Activated CD4-positive, alpha-beta T cell treated with anti-CD3 and anti-CD28 coated beads, Interleukin-2, amount 50 U/mL, for 4 hours (primary cell): ENCODE data around the gene KTI12.
A peak's percentile ranks its signal among the peaks of the same experiment; 100 is the strongest.
"Not testable (repeated sequence)": the region's sequence is repeated elsewhere in the genome, so short reads cannot be mapped to it uniquely, and the experiment has no call there.

Source experiments
- DNase-seq, 2 experiments: peaks; one replicate each; pipeline ENCODE4 v3.0.0-alpha.2; 2020

The KTI12 gene

DNA sequence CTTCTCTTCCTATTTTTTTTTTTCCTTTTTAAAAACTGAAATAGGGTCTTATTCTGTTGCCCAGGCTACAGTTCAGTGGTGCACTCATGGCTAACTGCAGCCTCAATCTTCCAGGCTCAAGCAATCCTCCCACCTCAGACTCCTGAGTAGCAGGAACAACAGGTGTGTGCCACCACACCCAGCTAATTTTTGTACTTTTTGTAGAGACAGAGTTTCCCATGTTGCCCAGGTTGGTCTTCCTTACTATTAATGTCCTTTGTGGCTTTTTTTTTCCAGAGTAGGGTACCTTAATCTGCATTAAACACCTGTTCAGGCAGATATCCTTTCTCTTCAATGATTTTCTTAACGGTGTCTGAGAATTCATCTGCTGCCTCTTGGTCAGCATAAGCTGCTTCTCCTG, 4.3 kb upstream of the KTI12 start:
- no peak for DNase-seq

DNA sequence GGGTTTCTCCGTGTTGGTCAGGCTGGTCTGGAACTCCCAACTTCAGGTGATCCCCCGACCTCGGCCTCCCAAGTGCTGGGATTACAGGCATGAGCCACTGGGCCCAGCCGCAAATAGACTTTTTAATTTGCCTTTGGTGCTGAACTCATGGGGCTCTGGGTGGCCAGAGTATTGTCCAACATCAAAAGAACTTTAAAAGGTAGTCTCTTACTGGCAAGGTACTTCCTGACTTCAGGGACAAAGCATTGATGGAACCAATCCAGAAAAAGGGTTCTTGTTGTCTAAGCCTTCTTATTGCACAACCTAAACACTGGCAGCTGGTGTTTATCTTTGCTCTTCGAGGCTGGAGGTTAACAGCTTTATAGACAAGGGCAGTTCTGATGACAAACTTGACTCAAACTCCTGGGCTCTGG, 3.8 kb upstream of the KTI12 start:
- no peak for DNase-seq

DNA sequence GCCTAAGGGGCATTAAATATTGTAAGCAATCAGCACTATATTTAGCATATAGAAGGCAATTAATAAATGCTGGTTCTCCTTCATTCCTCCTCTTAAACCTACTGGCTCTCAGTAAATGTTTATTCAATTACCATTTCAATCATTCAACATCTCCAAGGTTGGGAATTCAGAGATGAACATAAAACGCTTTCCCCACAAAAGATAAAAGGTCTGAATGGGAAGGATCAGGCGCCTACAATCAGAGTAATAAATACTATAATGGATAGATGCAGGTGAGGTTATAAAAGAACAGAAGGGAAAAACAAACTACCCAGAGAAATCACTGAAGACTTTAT, 407 bp upstream of the KTI12 start:
- DNase-seq: no peak

DNA sequence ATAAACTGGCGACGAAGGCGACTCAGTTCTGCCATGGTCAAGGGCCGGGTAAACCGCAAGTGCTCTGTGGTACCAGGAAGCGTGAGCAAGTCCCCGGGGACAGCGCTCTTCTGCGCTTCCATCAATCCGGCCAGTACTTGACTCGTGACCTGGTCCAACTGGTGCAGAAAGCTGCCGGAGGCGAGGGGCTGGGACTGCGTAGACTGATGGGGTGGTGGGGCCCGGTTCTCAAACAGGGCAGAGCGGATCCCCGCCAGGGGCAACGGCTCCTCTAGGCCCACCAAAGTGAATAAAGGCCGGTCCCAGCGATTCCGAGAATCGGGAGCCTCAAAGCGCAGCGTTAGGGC, 852 bp downstream of the KTI12 start:
- no peak for DNase-seq

DNA sequence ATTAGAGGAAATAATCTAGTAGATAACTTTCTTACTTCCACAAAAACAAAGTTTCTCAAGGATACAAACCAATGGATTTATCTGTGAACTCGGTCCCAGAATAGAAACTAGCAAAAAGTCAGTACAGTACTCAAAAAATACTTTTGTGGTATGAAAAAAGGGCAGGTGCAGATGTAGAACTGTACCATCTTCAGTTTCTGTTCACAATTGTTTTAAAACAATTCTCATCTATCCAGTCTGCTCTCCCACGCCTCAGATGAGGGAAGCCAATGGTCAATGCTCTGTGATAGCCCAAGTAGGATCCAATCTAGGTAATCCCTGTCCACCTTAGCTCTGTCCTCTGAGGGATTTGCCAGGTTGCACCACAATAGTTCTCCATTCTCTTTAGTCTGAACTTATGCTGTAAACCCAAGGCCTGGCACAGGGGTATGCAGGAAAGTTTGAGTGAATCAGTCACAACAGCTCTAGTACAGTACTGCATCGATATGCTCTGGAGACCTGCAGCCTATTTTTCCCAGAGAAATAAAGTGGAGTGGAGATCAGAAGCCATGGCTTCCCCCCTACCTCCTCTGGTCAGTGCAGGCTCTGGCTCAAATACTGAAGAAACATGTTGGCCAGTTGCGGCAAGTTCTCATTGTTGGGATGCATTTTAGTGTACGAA, 1.4 kb downstream of the KTI12 start:
- no peak for DNase-seq

DNA sequence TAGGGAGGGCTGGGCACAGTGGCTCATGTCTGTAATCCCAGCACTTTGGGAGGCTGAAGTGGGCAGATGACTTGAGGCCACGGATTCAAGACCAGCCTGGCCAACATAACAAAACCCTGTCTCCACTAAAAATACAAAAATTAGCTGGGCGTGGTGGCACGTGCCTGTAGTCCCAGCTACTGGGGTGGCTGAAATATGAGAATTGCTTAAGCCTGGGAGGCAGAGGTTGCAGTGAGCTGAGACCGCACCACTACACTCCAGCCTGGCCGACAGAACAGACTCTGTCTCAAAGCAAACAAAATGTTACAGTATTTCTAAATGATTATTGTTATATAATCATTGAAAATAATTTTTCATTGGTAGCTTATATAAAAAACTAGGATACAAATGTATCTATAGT, 4.8 kb downstream of the KTI12 start:
- not testable (repeated sequence) for DNase-seq

DNA sequence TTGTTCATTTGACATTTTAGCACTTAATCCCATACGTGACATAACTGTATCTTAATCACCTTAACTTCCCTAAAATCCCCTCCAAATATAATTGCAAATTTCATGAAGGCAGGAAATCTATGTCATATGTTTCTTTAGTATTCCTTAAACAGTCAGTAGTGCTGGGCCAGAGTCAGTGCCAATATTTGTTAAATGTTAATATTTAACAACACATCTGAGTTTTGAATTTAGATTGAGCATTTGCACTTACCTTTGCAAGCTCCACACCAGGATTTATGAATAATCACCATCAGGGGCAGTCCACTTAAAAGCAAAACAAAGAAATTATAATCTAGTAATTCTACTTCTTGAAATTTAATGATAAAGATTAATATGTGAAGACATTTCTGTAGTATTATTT, 5.3 kb downstream of the KTI12 start:
- DNase-seq: no peak

DNA sequence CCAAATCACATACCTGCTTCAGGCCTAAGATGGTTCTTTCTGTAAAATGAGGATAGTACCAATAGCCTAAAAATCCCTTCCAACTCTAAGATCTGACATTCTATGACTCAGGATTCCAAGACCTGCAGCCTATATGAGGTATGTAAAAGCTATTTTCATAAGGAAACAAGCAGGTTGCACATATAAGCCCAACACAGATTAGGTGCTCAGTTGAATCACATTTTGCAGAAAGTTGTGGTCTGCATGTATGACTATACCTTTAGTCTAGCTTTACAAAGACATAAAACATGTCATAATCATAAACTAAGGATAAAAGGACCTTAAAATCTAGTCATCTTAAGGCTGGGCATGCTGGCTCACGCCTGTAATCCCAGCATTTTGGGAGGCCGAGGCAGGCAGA, 7.3 kb downstream of the KTI12 start:
- no peak for DNase-seq

DNA sequence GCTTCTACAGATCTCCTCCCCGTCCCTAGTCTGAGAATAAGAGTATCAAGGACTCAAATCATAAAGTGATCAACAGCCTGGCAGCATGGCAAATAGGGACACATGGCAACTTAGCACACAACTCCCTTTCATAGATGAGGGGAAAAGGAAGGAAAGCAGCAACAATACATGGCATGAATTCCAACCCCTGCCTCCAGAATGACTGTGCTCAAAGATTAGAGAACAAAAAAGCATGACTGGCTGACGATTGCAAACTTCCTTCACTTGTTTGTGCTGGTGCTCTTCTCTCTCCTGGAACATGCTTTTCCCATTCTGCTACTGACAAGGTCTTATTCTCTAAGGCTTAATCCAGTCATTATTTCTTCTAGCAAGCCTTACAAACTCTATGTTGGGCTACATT, 11.5 kb downstream of the KTI12 start:
- DNase-seq: no peak

DNA sequence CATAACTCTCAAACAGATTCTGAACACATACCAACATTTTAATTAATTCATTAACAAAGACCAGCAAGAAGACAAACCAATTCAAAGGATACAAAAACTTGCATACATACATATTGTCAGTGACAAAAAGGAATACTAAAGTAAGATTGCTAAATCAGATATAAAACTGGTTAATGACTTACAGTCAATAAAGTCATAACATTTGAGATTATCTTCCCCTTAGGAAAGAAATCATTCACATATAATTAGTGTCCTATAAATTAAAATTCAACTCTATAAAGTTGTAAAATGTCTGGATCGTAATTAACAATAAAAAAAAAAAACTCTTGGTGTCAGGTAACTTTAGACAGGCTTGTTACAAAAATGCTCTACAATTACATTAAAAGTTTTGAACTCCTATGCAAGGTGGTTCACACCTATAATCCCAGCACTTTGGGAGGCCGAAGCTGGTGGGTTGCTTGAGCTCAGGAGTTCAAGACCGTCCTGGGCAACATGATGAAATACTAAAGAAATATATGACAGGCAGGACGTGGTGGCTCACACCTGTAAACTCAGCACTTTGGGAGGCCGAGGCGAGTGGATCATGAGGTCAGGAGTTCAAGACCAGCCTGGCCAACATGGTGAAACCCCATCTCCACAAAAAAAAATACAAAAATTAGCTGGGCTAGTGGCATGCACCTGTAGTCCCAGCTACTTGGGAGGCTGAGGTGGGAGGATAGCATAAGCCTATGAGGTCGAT, 25.4 kb downstream of the KTI12 start:
- DNase-seq: no peak

DNA sequence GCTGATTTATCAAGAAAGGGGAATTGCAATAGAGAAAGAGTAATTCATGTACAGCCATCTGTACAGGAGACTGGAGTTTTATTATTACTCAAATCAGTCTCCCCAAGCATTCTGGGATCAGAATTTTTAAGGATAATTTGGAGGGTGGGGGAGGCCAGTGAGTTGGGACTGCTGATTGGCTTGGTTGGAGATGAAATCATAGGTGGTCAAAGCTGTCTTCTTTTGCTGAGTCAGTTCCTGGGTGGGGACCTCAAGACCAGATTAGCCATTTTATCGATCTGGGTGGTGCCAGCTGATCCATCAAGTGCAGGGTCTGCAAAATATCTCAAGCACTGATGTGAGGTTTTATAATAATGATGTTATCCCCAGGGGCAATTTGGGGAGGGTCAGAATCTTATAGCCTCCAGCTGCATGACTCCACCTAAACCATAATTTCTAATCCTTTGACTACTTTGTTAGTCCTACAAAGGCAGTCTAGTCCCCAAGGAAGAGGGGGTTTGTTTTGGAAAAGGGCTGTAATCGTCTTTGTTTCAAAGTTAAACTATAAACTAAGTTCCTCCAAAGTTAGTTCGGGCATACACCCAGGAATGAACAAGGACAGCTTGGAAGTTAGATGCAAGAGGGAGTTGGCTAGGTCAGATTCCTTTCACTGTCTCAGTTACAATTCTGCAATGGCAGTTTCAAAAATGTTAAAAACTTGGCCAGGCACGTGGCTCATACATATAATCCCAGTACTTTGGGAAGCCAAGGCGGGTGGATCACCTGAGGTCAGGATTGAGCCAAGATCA, 26.2 kb downstream of the KTI12 start:
- no peak for DNase-seq

DNA sequence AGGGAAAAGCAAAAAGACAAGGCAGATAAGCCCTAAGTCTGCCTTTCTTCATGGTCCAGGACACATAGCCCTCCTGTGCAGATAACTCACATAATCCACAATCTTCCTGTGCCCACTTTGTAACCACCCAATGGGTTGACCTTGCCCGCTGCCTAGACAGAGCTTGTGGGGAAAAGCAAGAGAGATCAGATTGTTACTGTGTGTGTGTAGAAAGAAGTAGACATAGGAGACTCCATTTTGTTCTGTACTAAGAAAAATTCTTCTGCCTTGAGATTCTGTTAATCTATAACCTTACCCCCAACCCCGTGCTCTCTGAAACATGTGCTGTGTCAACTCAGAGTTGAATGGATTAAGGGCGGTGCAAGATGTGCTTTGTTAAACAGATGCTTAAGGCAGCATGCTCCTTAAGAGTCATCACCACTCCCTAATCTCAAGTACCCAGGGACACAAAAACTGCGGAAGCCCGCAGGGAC, 27.5 kb downstream of the KTI12 start:
- not testable (repeated sequence) for DNase-seq

DNA sequence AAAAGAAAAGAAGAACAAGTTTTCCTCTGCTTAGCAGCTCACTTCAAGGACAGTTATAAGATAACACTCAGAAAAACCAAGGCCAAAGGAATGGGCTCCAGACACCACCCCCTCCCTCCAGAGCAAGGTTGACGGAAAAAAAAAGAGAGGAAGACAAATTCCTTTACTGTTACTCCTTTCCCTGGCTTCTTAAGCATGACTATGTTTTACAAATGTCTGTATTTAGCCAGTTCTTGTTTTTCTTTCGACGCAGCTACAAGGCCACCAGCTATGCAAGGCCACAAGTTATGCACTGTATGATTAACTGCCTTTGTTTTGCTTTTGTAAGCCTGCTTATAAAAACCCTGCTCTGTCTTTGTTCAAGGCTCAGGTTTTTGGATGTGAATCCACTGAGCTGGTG, 28.1 kb downstream of the KTI12 start:
- not testable (repeated sequence) for DNase-seq

DNA sequence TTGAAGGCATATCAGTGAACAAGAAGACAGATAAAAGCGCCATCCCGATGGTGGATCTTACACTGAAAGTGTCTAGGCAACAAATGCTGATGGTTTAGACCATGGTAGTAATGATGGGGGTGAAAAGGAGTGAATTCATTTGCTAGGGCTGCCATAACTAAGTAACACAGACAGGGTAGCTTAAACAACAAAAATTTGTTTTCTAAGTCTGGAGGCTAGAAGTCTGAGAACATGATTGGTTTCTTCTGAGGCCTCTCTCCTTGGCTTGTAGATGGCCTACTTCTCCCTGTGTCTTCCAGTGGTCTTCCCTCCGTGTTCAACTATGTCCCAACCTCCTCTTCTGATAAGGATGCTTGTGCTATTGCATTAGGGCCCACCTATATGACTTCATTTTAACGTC, 29.7 kb downstream of the KTI12 start:
- no peak for DNase-seq

DNA sequence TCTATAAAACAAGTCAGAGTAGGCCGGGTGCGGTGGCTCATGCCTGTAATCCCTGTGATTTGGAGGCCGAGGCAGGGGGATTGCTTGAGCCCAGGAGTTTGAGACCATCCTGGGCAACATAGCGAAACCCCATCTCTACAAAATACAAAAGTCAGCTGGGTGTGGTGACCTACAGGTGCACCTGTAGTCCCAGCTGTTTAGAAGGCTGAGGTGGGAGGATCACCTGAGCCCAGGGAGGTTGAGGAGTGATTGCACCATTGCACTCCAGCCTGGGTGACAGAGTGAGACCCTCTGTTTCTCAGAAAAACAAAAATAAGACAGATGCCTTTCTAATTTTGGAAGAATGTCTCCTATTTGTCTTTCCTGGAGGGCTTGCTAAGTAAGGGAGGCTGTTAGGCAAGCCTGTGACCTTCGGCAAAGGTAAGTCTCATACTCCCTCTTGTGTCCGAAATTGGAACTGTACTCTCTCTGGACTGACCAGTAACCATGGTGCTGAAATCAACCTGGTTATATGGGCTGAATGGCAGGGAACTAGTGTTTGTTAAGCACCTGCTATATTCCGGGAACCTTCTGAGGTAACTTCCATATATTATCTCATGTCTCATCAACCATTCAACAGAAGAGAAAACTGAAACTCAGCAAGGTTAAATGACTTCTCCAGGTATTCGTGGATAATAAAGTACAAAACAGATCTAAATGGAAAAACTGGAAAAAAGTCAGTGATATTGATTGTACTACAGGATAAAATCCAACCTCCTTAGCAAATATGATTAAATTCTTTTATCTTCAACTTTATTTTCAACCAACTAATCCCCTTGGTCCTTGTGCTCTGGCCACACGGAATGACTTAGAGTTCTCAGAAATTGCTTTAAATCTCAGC, 31.3 kb downstream of the KTI12 start:
- DNase-seq: no peak

DNA sequence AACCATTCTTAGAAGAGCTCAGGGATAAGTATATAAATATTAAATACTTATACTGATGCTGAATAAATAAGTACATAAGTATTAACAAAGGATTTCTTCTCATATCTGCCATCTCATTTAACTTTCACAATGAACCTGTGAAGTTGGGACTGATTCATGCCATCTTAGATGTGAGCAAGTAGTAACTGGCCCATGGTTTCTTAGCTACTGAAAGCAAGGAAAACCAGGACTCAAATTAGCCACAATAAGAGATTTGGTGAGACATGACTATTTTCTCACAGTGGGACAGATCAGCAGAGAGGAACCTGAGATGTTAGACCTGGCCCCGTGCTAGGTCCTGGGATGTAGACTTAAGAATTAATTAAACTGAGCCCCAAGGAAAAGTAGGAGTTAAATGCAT, 34.9 kb downstream of the KTI12 start:
- DNase-seq: no peak

DNA sequence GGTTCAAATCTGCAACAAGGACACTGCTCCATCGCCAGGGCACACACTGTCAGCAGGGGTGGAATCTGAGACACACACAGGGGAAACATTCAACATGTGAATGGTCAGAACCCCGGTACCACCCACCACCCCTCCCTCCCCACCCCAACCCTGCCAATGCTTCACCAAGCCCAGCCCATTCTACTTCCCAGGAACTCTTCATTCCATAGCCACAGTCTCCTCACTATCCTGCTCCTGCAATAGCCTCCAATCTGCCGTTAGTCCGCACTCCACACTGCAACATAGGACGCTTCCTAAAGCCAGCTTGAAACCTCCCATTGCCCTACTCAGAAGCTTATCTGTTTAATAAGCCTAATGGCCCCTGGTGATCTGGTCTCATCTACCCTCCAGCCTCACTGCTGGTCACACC, 35.6 kb downstream of the KTI12 start:
- DNase-seq: no peak

DNA sequence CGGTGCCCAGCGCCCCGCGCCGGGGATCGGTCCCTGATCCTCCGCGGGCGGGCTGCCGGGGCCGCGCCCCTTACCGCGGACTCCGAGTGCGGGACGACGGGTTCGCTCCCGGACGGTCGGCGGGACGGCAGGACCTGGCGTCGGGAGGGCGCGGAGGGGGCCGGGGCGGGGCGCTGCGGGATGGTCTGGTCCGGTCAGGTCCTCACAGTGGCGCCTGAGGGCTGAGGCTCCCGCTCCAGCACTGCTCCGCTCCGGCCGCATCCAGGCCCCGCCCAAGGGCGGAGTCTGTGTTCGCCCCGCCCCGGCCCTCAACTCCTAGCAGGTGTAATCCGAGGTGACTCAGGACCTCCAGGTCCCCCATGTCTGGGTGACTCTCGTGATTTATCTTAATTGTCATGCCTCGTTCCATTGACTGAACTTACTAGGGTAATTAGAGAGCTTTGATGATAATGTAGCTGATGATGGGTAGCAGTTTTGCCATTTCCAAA, 43.1 kb downstream of the KTI12 start, which contains the start of gene RAB3B:
RAB3B (minus strand) TSS at position 223 of the 488 bp plus-strand sequence. CDS start 13,583 bp downstream, outside the sequence.
- DNase-seq: peak; percentile 87

DNA sequence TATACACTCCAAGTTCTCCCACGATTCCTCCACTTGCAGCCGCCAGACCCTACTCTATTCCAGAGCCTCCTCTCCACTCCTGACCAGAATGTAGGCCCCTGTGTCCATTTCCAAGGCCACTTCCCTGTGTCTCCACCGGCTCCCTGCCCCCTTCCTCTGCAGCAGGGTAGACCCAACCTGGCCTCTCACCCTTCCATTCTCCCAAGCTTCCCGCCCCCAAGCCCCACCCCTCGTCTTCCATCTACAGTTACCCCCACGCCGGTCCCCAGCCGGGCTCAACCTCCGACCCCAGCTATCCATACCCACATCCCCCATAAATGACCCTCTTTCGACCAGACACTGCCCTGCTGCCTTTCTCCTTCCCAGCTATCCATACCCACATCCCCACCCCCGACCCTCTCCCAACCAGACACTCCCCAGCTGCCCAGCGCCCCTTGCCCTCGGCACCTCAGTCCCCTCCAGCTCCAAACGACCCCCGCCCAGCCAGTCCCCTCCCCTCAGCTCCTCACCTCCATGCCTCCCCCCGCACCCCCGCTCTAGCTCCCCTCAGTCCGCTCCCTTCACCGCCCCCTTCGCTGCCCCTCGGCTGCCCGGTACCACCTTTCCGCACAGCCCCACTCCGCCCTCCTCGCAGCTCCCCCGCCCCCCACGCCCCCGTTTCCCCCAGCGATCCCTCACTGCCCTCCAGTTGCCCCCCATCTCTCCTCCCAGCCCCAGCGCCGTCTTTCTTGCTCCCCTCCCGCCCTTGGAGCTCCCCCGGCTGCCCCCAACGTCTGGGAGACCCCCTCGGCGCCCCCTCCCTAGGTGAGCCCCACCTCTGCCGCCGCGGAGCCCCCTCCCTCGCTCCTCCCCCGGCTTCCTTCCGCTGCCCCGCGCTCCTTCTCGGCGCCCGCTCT, 43.8 kb downstream of the KTI12 start:
- no peak for DNase-seq

DNA sequence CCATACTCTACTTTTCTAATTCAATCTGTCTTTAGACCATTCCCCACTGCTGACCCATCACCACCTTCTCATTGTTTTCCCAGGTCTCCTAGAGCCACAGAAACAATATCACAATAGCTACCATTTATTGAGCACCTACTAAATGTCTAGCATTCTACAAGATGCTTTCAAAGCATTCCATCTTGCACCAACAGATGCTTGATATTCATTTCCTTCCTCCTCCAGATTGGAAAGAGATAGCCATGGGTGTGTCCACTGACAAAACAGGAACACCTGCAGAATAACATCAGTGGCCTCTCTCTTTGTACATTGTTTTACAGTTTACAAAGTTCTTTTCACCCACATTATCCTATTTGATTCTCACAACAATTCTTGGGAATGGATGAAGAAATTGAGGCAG, 45.4 kb downstream of the KTI12 start:
- no peak for DNase-seq

DNA sequence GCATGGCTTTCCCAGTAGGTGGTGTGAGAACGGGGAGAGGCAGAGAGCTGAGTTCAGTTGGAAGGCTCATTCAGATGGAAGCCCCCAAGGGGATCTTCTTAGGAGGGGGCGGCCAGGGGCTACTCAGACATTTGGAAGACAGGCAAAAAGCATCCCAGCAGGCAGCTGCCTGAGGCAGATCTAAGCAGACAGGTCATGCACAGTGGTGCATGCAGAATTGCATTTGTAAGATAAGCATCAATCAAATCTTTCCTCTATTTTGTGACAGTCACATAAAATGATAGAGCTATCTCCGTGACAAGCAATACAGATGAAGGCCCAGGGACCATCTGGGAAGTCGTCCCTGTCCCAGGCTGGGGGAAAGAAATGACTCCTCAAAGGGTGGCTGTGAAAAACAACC, 46.9 kb downstream of the KTI12 start:
- DNase-seq: no peak

DNA sequence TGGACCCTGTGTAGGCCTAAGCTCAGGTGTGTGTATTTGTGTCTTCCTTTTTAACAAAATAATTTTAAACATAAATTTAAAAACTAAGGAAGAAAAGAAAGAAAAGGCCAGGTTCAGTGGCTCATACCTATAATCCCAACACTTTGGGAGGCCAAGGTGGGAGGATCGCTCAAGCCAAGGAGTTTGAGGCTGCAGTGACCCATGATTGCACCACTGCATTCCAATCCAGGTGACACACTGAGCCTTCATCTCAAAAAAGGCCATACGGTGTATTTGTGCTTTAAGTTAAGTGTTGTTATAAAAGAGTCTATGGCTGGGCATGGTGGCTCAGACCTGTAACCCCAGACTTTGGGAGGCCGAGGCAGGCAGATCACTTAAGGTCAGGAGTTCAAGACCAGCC, 51.4 kb downstream of the KTI12 start:
- DNase-seq: no peak
